Activated CD4-positive, CD25-positive, alpha-beta regulatory T cell (primary cell): Measurements from ENCODE around the gene FGF14.

ENCODE experiments used
- DNase-seq, 4 experiments: peaks; one replicate each; lab custom pipeline; 2025; lab: John Stamatoyannopoulos, UW

Gene FGF14

GRCh38 chr13:102250448-102250847, 151.4 kb downstream of the FGF14 start:
- DNase-seq, result no peak

DNA sequence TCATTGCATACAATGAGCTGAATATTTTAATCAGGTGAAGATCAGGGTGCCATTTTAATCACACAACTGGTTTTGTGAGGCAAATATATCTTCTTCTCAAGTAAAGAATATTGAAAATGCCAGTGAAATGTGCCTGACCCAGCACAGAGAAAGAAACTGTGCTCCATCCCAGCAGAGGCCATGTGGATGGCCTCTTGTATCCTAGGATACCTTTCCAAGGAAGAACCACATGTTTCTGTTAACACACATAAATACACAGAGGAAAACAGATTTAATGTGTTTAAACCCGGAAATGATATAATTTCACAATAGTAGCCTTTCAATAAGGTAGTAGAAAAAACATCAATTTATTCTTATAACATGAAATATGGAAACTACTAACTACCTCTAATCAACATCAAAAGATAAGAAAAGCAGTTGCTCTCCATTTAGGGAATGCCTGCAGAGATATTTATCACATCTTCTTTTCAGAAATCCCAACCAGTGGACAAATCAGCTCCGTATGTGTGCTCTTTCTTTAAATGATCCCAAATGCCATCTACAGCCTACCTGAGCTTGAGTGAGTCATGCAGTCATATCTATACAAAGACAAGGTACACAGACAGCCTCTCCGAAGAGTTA, 157.1 kb downstream of the FGF14 start:
- no peak for DNase-seq

- DNase-seq, result no peak
These were observed 161.7 kb downstream of the FGF14 start for GRCh38 chr13:102240110-102240509.

GRCh38 chr13:102237230-102237629, 164.6 kb downstream of the FGF14 start:
- DNase-seq, result no peak

DNA sequence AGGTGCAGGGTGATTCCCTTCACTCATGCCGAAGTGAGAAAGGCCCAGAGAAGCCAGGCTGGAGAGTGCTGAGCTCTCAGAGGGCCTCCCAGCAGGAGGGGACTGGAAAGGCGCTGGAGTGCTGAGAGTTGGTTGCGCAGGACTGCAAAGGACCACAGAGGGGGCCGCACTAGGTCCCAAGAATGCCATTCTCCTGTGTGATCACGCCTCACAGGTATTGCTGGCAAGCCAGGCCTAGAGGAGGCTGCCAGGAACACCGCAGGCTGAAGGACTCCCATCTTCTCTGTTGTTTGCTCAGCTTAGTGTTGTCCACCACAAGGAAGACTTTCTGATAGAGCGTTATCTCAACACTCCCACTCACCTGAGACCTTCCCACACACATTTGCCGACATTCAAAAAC, 165.0 kb downstream of the FGF14 start:
- no peak for DNase-seq

DNA sequence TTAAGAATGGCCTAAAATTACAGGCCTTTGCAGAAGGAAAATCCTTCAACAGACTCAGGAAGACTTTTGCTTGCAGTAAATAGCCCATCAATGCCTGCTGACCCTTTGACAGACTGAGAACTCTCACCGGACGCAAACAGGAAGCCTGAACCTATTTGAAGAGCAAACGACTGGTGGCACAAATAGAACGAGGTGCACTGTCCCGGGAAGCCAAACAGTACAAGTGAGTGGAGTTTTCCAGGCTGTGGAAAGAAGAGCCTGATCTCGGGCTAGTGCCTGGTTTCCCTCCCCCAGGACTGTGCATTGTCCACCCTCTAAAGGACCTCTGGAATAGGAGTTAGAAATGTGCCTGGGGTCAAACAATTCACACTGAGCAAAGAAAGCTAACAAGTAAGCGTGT, 165.5 kb downstream of the FGF14 start:
- no peak for DNase-seq

- no peak for DNase-seq
These were observed 166.2 kb downstream of the FGF14 start for GRCh38 chr13:102235689-102236088.

DNA sequence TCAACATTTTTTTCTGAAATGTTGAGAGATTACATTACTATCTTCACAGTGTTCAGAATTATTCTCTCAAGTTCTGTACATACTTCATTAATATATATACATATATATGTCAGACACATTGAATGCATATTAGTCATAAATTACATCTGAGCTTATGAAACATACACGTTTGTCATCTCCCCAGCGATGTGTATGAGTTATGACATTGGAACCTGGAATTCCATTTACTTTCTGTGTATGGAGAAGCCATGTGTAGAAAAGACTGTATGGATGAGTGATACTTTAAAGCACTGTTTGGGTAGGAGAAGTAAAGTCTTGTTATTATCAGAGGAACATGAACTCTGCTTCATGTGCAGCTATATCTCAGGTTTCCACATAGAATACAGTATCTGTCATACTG, 167.2 kb downstream of the FGF14 start:
- DNase-seq, result no peak

DNA sequence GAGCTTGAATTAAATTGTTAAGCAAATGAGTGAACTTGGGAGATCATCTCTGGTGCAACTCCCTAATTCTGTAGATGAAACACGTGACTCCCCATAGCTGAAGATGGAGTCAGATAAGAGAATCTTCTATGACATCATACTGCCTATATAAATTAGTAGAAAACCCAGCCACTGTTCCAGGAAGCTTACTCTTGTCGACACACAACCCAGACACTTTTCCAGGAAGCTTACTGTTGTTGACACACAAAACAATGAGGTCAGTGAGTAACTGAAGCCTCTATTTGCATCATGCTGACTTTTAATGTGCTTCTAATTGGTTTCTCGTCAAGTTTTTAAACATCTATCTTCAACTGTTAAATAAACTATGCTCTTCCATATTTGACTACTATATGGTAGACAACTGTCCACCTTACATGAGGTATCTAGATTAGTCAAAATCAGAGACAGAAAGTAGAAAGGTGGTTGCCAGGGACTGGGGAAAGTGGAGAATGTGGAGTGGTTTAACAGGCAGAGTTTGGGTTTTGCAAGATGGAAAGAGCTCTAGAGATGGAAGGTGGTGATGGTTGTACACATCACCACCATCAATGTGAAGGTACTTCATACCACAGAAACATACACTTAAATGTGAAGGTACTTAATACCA, 168.2 kb downstream of the FGF14 start:
- no peak for DNase-seq

- no peak for DNase-seq
These were observed 170.4 kb downstream of the FGF14 start for GRCh38 chr13:102231479-102231878.

- no peak for DNase-seq
These were observed 174.1 kb downstream of the FGF14 start for GRCh38 chr13:102227741-102228140.

- no peak for DNase-seq
These were observed 175.3 kb downstream of the FGF14 start for GRCh38 chr13:102226591-102226990.

DNA sequence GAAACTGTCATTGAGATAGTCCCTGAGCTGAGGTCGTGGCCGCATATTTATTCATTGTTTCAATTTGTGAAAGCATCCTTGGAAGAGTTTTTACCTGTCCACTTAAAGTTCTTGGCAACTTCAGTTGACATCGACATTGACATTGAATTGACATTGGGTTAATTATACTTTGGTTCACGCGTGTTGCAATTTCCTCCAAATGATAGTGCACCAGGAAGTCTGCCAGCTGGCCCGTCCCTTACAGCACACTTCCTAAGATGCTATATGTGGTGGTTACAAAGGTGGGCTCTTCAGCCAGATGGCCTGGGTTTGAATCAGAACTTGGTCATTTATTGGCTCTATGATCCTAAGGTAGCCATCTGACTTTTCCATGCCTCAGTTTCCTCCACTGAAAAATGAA, 176.0 kb downstream of the FGF14 start:
- DNase-seq, result no peak

DNA sequence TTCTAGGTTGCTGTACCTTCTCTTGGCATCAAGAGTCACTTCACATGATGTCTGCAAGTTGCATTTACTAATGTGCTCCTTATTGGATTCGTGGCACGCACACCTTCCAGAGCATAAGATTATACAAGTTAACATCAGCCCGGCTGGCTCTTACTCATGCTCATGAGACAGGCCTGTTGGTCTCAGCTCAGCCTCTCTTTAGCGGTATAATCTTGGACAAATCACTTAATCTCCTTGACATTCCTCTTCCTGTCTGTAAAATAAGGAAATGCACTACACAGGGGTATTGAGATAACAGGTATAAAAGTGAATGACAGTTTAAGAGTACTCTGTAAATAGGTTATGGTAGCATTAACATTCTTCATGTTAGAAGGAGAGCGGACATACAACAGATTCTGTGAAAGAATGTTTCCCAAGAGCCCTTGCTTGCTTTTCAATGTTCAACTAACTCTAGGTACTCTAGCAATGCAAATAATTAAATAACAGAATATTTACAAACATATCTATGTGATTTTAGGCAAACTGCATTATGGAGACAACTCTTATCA, 181.1 kb downstream of the FGF14 start:
- no peak for DNase-seq

- DNase-seq, result no peak
These were observed 186.9 kb downstream of the FGF14 start for GRCh38 chr13:102214956-102215355.

DNA sequence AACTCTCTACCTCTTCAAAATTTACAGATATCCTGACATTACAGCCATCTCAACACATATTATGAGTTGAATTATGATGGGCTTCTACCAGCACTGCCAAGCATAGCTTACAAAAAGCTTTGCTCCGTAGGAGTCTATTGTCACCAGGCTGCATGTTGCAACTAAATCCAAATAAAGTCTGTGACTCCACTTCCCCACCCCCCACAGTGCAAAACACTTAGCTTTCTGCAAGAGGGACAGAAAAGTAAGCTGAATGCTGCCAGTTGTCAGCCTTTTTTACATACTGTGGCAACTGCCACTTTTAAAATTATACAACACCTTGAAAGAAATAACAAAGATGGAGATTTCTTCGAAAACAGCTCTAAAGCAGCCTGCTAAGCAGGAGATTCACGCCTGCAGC, 189.1 kb downstream of the FGF14 start:
- no peak for DNase-seq

DNA sequence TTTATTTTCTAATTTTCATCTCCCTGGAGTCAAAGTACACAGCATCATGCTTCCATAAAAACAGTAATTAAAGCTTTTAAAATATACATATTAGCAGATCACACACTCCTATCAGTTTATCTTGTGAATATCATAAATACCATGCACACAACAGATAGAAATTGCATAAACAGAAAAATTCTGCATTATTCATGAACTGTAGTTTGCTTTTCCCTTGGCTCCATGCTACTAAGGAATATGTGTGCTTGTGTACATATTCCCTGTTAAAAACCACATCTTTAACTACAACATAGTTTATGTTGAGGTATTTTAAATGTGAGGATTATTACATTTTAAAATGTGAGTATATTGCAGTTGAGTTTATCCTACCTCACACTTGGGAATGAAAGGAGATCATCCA, 193.5 kb downstream of the FGF14 start:
- no peak for DNase-seq

DNA sequence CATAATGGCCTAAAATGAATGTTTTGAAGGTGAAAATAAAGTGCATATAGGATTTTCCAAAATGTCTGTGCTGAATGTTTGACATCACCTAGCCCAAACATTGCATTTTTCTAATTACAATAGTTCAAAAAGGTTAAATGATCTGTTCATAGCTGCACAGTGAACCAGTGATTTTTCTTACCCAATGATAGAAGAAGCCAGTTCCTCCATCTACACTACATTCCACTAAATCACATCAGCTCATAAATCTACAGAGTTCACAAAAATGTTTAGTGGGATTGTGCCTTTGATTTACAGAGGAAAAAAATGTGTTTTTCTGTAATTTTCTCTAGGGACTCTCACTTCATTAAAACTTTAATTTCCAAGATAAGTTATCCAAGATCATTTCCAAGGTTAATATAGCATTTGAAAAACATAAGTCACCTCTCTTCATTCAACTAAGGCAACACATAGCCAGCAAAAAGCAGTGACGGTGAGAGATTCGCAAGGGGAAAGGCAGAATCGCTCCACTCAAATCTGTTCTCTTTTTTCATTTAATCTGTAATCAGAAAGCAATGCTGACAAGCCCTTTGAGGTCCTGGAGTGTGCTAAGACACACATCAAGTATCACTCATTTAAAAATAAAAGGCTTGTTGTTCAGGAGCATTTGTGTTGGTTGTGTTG, 194.0 kb downstream of the FGF14 start:
- no peak for DNase-seq

DNA sequence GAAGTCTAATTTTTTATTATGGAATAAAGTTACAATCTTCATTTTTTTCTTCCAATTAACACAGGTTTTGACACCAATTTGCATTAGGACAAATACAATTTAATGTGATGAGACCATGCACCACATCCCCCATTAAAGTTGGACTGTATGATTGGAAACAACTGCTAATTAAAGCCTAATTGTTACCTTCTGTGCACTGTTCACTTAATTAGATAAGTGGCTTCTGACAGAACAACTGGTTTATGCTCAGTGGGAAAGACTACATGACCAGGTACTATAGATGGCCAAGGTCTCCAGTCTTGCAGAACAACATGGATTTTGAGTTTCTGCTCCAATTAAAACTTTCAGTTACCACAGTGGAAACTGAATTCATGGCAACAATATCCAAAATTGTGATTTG, 198.1 kb downstream of the FGF14 start:
- DNase-seq, result no peak

- no peak for DNase-seq
These were observed 203.2 kb downstream of the FGF14 start for GRCh38 chr13:102198418-102199311.

GRCh38 chr13:102197193-102197592, 204.7 kb downstream of the FGF14 start:
- DNase-seq, result no peak
